RWPE2 (cell line): ENCODE data around the gene C16orf92.

Source experiments
- ATAC-seq: fragments of 200-7000 bp; cut with Tn5 transposase; 3 replicates; pipeline ENCODE4 v1.9.1; 2021; ENCODE audit warnings: low read depth
- DNase-seq: peaks from one replicate; pipeline ENCODE4 v3.0.0-alpha.2; 2020; ENCODE audit warnings: low spot score
- H3K27ac ChIP-seq: fragments of 450-650 bp; 2 replicates; pipeline ENCODE4 v1.5.1; 2017; ENCODE audit warnings: mild to moderate bottlenecking; ENCODE audit not compliant: poor library complexity, severe bottlenecking
- H3K27me3 ChIP-seq: fragments of 250-450 bp; sonication (Bioruptor Pico); 2 replicates; pipeline ENCODE4 v1.5.1; 2021; ENCODE audit warnings: mild to moderate bottlenecking, moderate library complexity; ENCODE audit not compliant: insufficient read depth, poor library complexity, severe bottlenecking
- H3K36me3 ChIP-seq: fragments of 250-450 bp; sonication (Bioruptor Pico); 2 replicates; pipeline ENCODE4 v1.5.1; 2020; ENCODE audit warnings: low read depth, mild to moderate bottlenecking, moderate library complexity
- H3K4me1 ChIP-seq: fragments of 250-450 bp; sonication (Bioruptor Pico); 2 replicates; pipeline ENCODE4 v1.5.1; 2021; ENCODE audit warnings: mild to moderate bottlenecking, moderate library complexity; ENCODE audit not compliant: insufficient read depth, poor library complexity, severe bottlenecking
- H3K4me3 ChIP-seq: fragments of 250-450 bp; sonication (Bioruptor Pico); 2 replicates; pipeline ENCODE4 v1.5.1; 2021; ENCODE audit warnings: mild to moderate bottlenecking, moderate library complexity; ENCODE audit not compliant: severe bottlenecking
- H3K9me3 ChIP-seq: fragments of 250-450 bp; sonication (Bioruptor Pico); 2 replicates; pipeline ENCODE4 v1.5.1; 2021; ENCODE audit warnings: mild to moderate bottlenecking, moderate library complexity; ENCODE audit not compliant: severe bottlenecking
- TF ChIP-seq, protein P1 (sequence below): fragments of 450-650 bp; IDR thresholded peaks from one replicate; pipeline ENCODE4 v1.5.1; 2017; ENCODE audit warnings: mild to moderate bottlenecking, moderate library complexity; ENCODE audit not compliant: poor library complexity, severe bottlenecking

Gene C16orf92, protein sequence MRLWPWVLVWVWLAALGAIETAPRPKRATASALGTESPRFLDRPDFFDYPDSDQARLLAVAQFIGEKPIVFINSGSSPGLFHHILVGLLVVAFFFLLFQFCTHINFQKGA

DNA sequence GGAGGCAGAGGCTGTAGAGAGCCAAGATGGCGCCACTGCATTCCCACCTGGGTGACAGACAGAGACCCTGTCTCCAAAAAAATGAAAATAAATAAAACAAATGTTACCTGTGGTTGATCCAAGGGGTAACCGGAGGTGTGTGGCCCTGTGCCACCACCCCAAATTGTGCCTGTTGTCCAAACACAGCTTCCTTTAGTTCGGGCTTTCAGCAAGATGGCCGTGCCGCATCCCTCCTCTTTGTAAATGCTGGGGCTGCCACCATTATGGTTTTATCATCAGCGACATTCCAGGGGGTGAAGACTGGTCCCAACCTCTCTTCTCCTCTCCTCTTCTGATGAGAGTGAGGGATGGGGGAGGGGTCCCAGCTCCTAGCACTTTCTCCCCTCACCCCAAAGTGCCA is at the start of gene C16orf92:
C16orf92 (plus strand) TSS at position 312 of the 400 bp plus-strand sequence. CDS start 143 bp downstream, outside the sequence.
- H3K9me3 ChIP-seq, result no peaks in the 10 kb centered on the region
- no peaks in the 10 kb centered on the region for H3K36me3 ChIP-seq
- no peaks in the 10 kb centered on the region for H3K4me1 ChIP-seq
- no peak for ATAC-seq
- no peak within 1 kb of the TSS for H3K4me3 ChIP-seq
- DNase-seq, result no peak
- TF ChIP-seq, protein P1, sequence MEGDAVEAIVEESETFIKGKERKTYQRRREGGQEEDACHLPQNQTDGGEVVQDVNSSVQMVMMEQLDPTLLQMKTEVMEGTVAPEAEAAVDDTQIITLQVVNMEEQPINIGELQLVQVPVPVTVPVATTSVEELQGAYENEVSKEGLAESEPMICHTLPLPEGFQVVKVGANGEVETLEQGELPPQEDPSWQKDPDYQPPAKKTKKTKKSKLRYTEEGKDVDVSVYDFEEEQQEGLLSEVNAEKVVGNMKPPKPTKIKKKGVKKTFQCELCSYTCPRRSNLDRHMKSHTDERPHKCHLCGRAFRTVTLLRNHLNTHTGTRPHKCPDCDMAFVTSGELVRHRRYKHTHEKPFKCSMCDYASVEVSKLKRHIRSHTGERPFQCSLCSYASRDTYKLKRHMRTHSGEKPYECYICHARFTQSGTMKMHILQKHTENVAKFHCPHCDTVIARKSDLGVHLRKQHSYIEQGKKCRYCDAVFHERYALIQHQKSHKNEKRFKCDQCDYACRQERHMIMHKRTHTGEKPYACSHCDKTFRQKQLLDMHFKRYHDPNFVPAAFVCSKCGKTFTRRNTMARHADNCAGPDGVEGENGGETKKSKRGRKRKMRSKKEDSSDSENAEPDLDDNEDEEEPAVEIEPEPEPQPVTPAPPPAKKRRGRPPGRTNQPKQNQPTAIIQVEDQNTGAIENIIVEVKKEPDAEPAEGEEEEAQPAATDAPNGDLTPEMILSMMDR, result no peak
- no peaks in the 10 kb centered on the region for H3K27me3 ChIP-seq
- no peak within 1 kb of the TSS for H3K27ac ChIP-seq

DNA sequence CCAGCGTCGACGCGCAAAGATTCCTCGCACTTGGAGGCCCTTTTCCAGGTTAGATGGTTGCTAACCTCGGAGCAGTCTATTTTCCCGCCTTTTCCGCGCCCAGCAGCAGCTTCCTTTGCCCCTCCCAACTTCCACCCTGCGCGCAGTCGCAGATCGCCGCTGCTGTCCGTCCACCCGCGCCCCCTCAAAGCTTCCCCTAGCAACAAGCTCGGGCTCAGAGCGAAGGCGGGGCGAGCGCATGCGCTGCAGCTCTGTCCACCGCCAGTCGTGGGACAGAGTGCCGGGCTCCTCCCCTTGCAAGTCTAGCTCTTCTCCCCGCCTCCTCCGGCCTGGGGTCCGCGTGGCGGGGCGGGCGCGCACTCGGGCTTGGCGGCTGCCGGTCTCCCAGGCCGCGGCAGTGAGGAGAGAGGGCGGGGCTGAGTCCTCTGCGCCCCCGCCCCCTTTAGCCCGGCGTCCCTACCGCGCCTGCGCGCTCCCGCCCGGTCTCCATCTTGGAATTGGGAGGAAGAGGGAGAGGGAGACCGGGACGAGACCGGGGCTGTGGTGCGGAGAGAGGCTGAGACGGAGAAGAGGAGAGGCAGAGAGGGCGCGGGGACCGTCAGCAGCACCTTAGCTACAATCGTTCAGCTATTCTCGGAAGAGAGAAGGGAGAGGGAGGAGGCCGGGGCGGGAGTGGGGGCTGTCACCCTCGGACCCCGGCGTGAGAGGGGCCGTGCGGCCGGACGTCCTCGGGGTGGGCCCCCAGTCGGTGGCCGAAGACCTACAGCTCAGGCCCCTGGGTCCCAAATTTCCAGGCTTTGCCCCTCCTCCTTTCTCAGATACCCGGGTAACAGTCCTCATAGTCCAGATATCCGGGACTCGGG is 49.4 kb upstream of the C16orf92 start, which contains the start of gene TAOK2:
TAOK2 (plus strand) TSS at position 485 of the 863 bp plus-strand sequence. CDS start 3,905 bp downstream, outside the sequence.
- DNase-seq, result peak; percentile 98
- no peaks in the 10 kb centered on the region for H3K27me3 ChIP-seq
- H3K4me1 ChIP-seq, result peaks cover 11% of the 10 kb centered on the region
- peak; percentile 97 for ATAC-seq
- H3K4me3 ChIP-seq, result peak within 1 kb of the TSS; percentile 74
- TF ChIP-seq, protein P1, result no peak
- H3K36me3 ChIP-seq, result peaks cover 32% of the 10 kb centered on the region
- H3K27ac ChIP-seq, result peak within 1 kb of the TSS; percentile 67
- H3K9me3 ChIP-seq, result no peaks in the 10 kb centered on the region

DNA sequence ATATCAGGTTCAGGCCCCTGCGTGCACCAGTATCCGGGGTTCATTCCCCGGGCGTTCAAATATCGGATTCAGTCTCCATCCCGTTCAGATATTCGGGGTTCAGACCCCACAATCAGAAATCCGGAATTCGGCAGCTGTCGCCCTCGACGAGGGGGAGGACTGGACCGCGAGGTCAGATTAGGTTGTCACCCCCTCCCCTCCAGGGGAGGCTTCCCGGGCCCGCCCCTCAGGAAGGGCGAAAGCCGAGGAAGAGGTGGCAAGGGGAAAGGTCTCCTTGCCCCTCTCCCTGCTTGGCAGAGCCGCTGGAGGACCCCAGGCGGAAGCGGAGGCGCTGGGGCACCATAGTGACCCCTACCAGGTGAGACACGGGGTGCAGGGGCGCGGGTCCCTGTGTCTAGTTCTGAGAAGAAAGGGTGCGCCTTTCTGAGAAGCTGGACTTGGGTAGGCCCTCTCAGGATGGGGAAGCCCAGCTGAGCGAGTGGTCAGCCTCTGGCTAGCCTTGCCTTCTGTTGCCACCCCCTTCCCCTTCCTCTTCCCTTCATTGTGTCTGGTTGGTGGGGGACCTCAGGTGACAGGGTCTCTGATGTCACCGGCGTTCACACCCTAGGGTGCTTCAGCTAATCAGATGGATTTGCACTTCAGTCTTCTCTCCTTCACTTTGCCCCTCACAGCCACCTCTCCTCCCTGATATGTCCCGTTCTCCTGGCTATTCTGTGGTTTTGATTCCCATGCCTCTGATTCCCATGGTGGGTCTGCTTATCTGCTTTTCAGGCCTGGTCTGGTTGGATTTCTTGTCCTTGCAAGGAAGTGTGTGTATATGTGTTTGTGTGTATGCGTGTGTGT is 48.5 kb upstream of the C16orf92 start:
- no peaks in the 10 kb centered on the region for H3K9me3 ChIP-seq
- H3K4me3 ChIP-seq, result peak overlapping the region; percentile 74
- DNase-seq (no peak), ATAC-seq (no peak)
- peaks cover 38% of the 10 kb centered on the region for H3K36me3 ChIP-seq
- H3K4me1 ChIP-seq, result peaks cover 11% of the 10 kb centered on the region
- H3K27ac ChIP-seq, result peak overlapping the region; percentile 67
- no peaks in the 10 kb centered on the region for H3K27me3 ChIP-seq
- TF ChIP-seq, protein P1, result no peak

DNA sequence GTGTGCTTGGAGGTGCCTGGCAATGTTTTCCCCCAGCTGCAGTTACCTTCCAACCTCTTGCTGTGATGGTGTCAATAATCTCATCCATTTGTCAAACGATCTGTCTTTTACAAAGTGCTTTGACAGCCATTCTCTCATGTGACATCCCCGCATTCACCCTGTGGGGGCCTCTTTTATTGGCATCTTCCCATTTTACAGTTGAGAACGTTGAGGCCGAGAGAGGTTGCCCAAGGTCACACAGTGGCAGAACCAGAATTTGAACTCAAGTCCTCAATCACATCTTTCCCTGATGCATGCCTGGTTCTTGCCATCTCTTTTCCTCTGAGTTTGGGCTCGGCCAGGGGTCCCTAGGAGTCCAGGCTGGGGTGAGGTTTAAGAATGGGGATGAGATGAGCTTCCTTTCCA is 47.9 kb upstream of the C16orf92 start:
- H3K36me3 ChIP-seq, result peaks cover 45% of the 10 kb centered on the region
- H3K27ac ChIP-seq, result peak overlapping the region; percentile 67
- TF ChIP-seq, protein P1, result no peak
- ATAC-seq (no peak), DNase-seq (no peak)
- peaks cover 11% of the 10 kb centered on the region for H3K4me1 ChIP-seq
- H3K9me3 ChIP-seq, result no peaks in the 10 kb centered on the region
- H3K4me3 ChIP-seq, result peak overlapping the region; percentile 74
- no peaks in the 10 kb centered on the region for H3K27me3 ChIP-seq
